IPS-11a (cell line): ENCODE measurements around the gene SDR39U1.

Experiments
- H3K4me3 ChIP-seq: one replicate; pipeline ENCODE4 v1.5.1; 2013; ENCODE audit warnings: low read depth, low read length, control low read depth

Gene SDR39U1

GRCh38 chr14:24392325-24393091 is 50.1 kb downstream of the SDR39U1 start:
- H3K4me3 ChIP-seq, result no peak overlapping the region

GRCh38 chr14:24390701-24391468 is 51.7 kb downstream of the SDR39U1 start:
- H3K4me3 ChIP-seq, result no peak overlapping the region
